Testis (tissue), 3 donors: ENCODE data around the gene TBC1D1. TPM values are rescaled to one million over a fixed set of nuclear protein-coding genes. Genes with fewer than 3 reads are reported as not detected.
A peak's percentile ranks its signal among the peaks of the same experiment; 100 is the strongest.

Experiments used
- DNase-seq: peaks from one replicate; pipeline ENCODE4 v3.0.0-alpha.2; 2019
- H3K27ac ChIP-seq, 2 donors: fragments of 200-600 bp; sonication (generic); one replicate each; pipeline ENCODE4 v1.5.1; 2019
- H3K27me3 ChIP-seq: fragments of 200-600 bp; sonication (generic); one replicate; pipeline ENCODE4 v1.5.1; 2019
- H3K36me3 ChIP-seq: fragments of 200-600 bp; sonication (generic); one replicate; pipeline ENCODE4 v1.5.1; 2017; ENCODE audit warnings: low read depth; ENCODE audit errors: missing control alignments
- H3K4me1 ChIP-seq: fragments of 200-600 bp; sonication (generic); one replicate; pipeline ENCODE4 v1.5.1; 2019
- H3K4me3 ChIP-seq, 2 donors: fragments of 200-600 bp; sonication (generic); one replicate each; pipeline ENCODE4 v1.5.1; 2017 to 2019
- H3K9me3 ChIP-seq: fragments of 200-600 bp; sonication (generic); one replicate; pipeline ENCODE4 v1.5.1; 2017
- CTCF ChIP-seq, 3 experiments: fragments of 450-650 bp in 2 of 3; fragments of 200-600 bp in 1 of 3; sonication (generic) in 1 of 3; IDR thresholded peaks; one replicate each; pipeline ENCODE4 v1.5.1; 2016 to 2019; ENCODE audit warnings: antibody characterized with exemption in 3 of 3, mild to moderate bottlenecking in 2 of 3, moderate library complexity in 1 of 3
- POLR2A ChIP-seq: fragments of 450-650 bp; IDR thresholded peaks from one replicate; pipeline ENCODE4 v1.6.1; 2017; ENCODE audit warnings: antibody characterized with exemption, mild to moderate bottlenecking, moderate library complexity
- WGBS, 2 donors: methylation state at CpG; one replicate each; pipeline ENCODE4 v1.1.5; 2018; 5-methylcytosine and 5-hydroxymethylcytosine counted together
- intact Hi-C: fragments of 100-400 bp; cut with DNase I; formaldehyde crosslinking; loops from one replicate; pipeline ENCODE4 v1.15.1; 2023; ENCODE audit warnings: low total_unique reads
- polyA plus RNA-seq: library from polyadenylated mRNA; stranded (reverse); fragments of 350-450 nt; fragmentation: Illumina TruSeq; extraction: RNeasy Lipid Tissue Mini Kit (QIAGEN cat#74804); gene quantifications from one replicate; pipeline ENCODE4 v1.2.3, GENCODE V29; 2014; ENCODE audit warnings: low read depth, low replicate concordance; ENCODE audit not compliant: insufficient read depth
- total RNA-seq, 2 donors: library from RNA; depleted of rRNA; stranded (reverse); fragments of >200 nt; gene quantifications; one replicate each; pipeline ENCODE4 v1.2.3, GENCODE V29; 2016

The TBC1D1 gene
- total and polyA plus RNA-seq, 3 donors from 2014 or later = 130 to 208 (median 167) TPM

- Histone ChIP-seq H3K9me3 (no peaks in the 10 kb centered on the region), H3K4me1 (peaks cover 9% of the 10 kb centered on the region), H3K4me3 (no peak overlapping the region), H3K27ac (no peak overlapping the region), H3K27me3 (no peaks in the 10 kb centered on the region), H3K36me3 (no peaks in the 10 kb centered on the region)
- intact Hi-C loops = no loop called here
- no peak for DNase-seq
- 95% methylated on average over 3 of the region's 3 CpGs for WGBS, 2 donors
- no peak for TF ChIP-seq POLR2A
- no peak for TF ChIP-seq CTCF (IDR thresholded peaks at IDR 0.05)
Measured at GRCh38 chr4:37966044-37966443, 75.2 kb downstream of the TBC1D1 start.

- peak overlapping the region in 1 of 2 donors; percentile 8 for H3K27ac ChIP-seq
- intact Hi-C loops = no loop called here
- no peaks in the 10 kb centered on the region for H3K36me3 ChIP-seq
- no peaks in the 10 kb centered on the region for H3K9me3 ChIP-seq
- TF ChIP-seq POLR2A (no peak), CTCF (IDR thresholded peaks at IDR 0.05) (no peak)
- H3K4me1 ChIP-seq = peaks cover 9% of the 10 kb centered on the region
- DNase-seq = no peak
- H3K27me3 ChIP-seq = no peaks in the 10 kb centered on the region
- H3K4me3 ChIP-seq = no peak overlapping the region
- 20 to 23% methylated on average over 5 of the region's 5 CpGs for WGBS, 2 donors
Measured at GRCh38 chr4:37967736-37968135, 76.9 kb downstream of the TBC1D1 start.

GRCh38 chr4:37968747-37969146, 77.9 kb downstream of the TBC1D1 start:
- Histone ChIP-seq H3K27me3 (no peaks in the 10 kb centered on the region), H3K4me1 (peaks cover 9% of the 10 kb centered on the region), H3K4me3 (no peak overlapping the region), H3K27ac (peak overlapping the region in 1 of 2 donors; percentile 8), H3K9me3 (no peaks in the 10 kb centered on the region), H3K36me3 (no peaks in the 10 kb centered on the region)
- intact Hi-C loops = no loop called here
- TF ChIP-seq CTCF (IDR thresholded peaks at IDR 0.05) (no peak), POLR2A (no peak)
- WGBS, 2 donors = 81 to 82% methylated on average over 3 of the region's 3 CpGs
- DNase-seq = no peak

GRCh38 chr4:37970702-37971101, 79.8 kb downstream of the TBC1D1 start:
- H3K4me3 ChIP-seq = no peak overlapping the region
- no peak overlapping the region for H3K27ac ChIP-seq
- H3K36me3 ChIP-seq = no peaks in the 10 kb centered on the region
- peaks cover 9% of the 10 kb centered on the region for H3K4me1 ChIP-seq
- 88 to 94% methylated on average over 1 of the region's 1 CpG for WGBS, 2 donors
- DNase-seq = peak; percentile 25
- intact Hi-C loops = no loop called here
- TF ChIP-seq CTCF (IDR thresholded peaks at IDR 0.05) (no peak), POLR2A (no peak)
- H3K9me3 ChIP-seq = no peaks in the 10 kb centered on the region
- no peaks in the 10 kb centered on the region for H3K27me3 ChIP-seq

GRCh38 chr4:37971202-37971601, 80.3 kb downstream of the TBC1D1 start:
- DNase-seq = no peak
- TF ChIP-seq CTCF (IDR thresholded peaks at IDR 0.05) = no peak
- TF ChIP-seq POLR2A = no peak
- H3K27me3 ChIP-seq = no peaks in the 10 kb centered on the region
- no peak overlapping the region for H3K27ac ChIP-seq
- no peaks in the 10 kb centered on the region for H3K9me3 ChIP-seq
- H3K36me3 ChIP-seq = no peaks in the 10 kb centered on the region
- H3K4me1 ChIP-seq = peaks cover 9% of the 10 kb centered on the region
- intact Hi-C loops = no loop called here
- WGBS, 2 donors = 91 to 95% methylated on average over 4 of the region's 4 CpGs
- no peak overlapping the region for H3K4me3 ChIP-seq
